VCaP (cell line): ENCODE results near the gene CHD9.

Experiments
- H3K27ac ChIP-seq: fragments of 450-650 bp; 2 replicates; pipeline ENCODE4 v1.5.1; 2017
- TF ChIP-seq, protein P1 (sequence below): fragments of 450-650 bp; conservative IDR thresholded peaks from 2 replicates; pipeline ENCODE4 v1.5.1; 2017; ENCODE audit warnings: mild to moderate bottlenecking, moderate library complexity

Gene CHD9

DNA sequence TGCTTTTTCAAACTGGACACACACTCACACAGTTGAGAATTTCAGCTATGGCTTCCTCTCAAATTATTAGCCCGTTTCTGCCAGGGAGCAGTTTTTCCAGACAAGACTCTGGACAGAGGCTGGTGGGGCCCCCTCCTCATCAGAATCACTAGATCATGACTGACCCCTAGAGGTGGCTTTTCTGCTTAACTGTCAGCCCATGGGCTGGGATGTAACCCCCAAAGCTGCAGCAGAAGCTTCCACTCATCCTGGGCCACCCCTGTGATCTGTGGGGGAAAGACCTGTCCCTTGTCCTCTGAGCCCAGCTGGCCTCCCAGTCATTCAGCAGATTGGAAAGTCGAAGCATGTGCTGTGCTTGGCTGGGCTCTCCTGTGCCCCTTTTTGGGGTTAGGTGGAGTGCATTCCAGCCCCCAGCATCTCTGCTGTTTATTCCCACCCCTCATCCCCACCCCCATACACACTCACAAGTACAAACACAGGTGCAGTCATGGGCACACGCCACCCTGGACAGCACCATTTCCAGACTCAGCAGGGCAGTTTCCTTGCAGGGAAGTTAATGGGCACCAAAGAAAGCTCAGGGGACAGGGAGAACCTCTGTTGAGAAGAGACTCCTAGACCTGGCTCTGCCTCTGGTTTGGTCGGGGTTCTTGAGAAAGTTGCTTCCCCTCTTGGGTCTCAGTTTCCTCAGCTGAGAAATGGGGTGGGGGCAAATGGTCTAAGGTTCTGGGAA is 301.9 kb downstream of the CHD9 start:
- TF ChIP-seq, protein P1, sequence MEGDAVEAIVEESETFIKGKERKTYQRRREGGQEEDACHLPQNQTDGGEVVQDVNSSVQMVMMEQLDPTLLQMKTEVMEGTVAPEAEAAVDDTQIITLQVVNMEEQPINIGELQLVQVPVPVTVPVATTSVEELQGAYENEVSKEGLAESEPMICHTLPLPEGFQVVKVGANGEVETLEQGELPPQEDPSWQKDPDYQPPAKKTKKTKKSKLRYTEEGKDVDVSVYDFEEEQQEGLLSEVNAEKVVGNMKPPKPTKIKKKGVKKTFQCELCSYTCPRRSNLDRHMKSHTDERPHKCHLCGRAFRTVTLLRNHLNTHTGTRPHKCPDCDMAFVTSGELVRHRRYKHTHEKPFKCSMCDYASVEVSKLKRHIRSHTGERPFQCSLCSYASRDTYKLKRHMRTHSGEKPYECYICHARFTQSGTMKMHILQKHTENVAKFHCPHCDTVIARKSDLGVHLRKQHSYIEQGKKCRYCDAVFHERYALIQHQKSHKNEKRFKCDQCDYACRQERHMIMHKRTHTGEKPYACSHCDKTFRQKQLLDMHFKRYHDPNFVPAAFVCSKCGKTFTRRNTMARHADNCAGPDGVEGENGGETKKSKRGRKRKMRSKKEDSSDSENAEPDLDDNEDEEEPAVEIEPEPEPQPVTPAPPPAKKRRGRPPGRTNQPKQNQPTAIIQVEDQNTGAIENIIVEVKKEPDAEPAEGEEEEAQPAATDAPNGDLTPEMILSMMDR, result no peak
- no peak overlapping the region for H3K27ac ChIP-seq

DNA sequence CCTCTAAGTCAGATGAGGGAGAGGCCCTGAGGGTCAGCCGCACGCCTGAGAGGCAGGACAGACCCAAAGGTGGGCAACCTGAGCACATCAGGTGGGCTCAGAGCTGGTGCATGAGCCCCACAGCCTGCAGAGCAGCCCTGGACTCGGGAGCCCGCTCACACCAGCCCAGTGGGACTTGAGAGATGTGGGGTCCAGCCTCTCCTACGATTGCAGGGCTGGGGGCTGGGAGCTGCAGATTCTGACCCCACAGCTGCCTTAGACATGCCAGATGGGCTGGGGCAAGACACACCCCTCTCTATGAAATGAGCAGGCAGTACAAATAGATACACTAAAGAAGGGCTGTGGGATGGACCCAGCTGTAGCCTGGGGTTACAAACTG is 302.4 kb downstream of the CHD9 start:
- H3K27ac ChIP-seq, result no peak overlapping the region
- TF ChIP-seq, protein P1, result no peak

DNA sequence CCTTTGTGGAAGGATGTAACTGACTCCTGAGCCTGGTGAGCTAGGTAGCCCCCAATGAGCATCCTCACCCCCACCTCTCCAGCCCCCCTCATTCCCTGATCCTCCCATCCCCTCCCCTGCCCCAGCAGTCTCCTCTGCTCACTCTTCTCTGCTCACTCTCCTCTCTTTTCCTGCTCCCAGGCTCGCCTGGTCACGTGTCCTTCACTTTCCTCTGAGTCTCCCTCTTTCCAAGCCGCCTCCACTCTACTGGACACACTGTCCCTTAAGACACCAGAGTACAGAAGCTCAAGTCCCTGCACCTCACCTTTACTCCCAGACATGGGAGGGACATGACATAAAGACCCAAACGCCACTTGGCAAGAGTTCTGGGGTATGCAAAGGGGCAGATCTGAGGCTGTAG is 303.2 kb downstream of the CHD9 start:
- TF ChIP-seq, protein P1, result no peak
- H3K27ac ChIP-seq, result no peak overlapping the region

DNA sequence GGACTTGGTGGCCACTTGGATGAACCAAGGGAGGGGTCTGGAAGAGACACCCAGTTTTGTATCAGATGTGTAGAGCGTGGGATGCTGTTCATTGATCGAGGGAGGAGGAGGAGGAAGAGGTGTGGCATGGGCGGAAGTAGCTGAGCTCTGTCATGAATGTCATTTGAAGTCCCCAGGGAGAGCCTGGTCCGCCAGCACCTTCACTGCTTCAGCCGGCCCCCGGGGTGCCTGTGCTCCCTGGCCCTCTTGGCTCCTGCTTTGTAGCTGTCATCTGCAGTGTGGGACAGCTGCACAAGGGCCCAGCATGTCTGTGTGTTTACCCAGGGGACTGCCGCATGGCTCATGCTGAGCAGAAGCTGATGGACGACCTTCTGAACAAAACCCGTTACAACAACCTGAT is 304.1 kb downstream of the CHD9 start:
- H3K27ac ChIP-seq, result no peak overlapping the region
- TF ChIP-seq, protein P1, result no peak

DNA sequence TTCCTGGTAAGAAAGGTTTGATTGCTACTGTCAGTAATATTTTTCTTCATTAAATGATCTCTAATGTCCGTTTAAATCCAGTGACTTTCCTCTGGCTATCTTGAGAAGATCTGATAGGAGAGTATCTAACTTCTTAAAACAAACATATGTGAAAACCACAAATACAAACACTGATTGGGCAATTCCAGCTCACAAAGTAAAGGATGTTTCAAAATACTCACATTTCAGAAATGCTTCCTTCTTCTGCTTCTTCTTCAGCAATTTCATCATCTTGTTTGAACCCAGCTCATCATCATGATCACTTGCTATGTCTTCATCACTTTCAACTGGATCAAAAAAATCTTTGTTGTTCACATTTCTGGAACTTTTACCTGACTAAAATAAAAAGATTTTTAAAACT is 315.1 kb downstream of the CHD9 start:
- H3K27ac ChIP-seq, result no peak overlapping the region
- TF ChIP-seq, protein P1, result no peak

DNA sequence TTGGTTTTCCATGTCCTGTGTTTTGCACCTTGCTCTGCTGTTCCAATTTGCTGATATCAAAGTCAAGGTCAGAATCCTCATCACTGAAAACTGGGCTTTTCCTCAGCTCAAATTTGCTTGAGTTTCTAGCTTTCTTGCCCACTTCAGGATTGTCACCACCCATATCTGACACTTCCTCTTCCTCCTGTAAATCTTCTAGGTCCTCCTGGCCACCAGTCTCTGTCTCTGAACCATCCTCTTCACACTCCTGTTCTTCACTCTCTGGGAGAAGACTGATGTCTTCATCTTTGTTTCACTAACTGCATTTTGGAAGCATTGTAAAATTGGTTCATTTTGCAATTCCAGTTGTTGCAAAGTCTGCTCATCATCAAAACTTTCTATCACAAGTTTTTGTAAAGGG is 316.0 kb downstream of the CHD9 start:
- TF ChIP-seq, protein P1, result no peak
- H3K27ac ChIP-seq, result no peak overlapping the region

DNA sequence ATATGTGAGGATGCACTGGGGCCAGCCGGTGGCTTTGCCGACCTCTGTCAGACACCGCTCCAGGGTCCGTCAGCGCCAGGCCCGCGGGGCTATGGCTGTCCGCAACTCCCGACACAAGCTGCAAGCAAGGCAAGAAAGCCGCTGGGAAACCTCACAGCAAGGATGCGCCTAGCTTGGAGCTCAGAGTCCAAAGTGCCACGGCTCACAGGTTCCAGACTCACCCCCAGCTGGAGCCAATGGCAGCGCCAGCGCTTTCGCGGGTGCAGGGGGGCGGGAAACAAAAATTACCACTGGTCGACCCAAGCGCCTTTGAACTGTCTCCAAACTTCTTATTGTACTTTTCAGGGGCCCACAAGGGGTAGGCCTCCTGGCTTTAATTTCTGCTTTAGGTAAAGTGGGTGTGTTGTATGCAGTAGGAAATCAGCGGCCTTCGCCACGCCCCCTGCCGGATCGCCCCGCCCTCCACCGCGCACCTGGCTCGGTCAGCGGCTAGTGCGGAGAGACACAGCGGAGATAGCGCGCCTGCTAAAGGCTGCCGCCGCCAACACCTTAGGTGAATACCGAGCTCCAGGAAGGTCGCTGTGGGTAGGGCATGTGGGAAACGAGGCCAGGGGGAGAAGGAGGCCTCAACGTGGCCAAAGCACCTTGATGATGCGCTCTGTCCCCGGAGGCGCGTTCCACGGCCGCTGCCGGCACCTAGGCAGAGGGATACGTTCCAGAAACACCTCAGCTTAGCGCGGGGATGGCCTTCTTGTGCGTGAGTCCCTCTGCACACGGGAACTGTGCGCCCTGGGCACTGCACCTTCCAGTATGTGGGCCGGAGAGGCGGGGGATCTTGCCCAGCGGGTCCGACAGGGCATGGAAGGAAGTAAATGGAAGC is 318.4 kb downstream of the CHD9 start:
- TF ChIP-seq, protein P1, result peak; percentile 12; the same call in 1 of the 2 replicates
- peak overlapping the region; percentile 79 for H3K27ac ChIP-seq
